Prostate gland (tissue), 2 donors: Measurements from ENCODE around the gene KCNT1. TPM values are rescaled to one million over a fixed set of nuclear protein-coding genes. Genes with fewer than 3 reads are reported as not detected.

ENCODE experiments used
- DNase-seq: peaks from one replicate; pipeline ENCODE4 v3.0.0-alpha.2; 2019; ENCODE audit warnings: low spot score
- H3K27ac ChIP-seq, 2 donors: fragments of 200-600 bp; sonication (generic); 2 replicates each; pipeline ENCODE4 v1.5.1; 2017 to 2019
- H3K27me3 ChIP-seq: fragments of 200-600 bp; sonication (generic); replicated peaks from 2 replicates; pipeline ENCODE4 v1.5.1; 2019; ENCODE audit not compliant: insufficient read depth
- H3K36me3 ChIP-seq, 2 donors: fragments of 200-600 bp; sonication (generic); 1 replicate in 1 of 2; 2 replicates in 1 of 2; pipeline versions ENCODE4 v1.5.1 to v1.8.1; 2017 to 2019
- H3K4me1 ChIP-seq: fragments of 200-600 bp; sonication (generic); replicated peaks from 2 replicates; pipeline ENCODE4 v1.5.1; 2019
- H3K4me3 ChIP-seq, 2 donors: fragments of 200-600 bp; sonication (generic); 2 replicates each; pipeline ENCODE4 v1.5.1; 2017 to 2019
- H3K9me3 ChIP-seq: fragments of 200-600 bp; sonication (generic); 2 replicates; pipeline ENCODE4 v1.5.1; 2017
- CTCF ChIP-seq, 4 experiments: fragments of 200-600 bp in 2 of 4; fragments of 450-650 bp in 2 of 4; sonication (generic) in 2 of 4; IDR thresholded peaks; 1 replicate in 3 of 4; 2 replicates in 1 of 4; pipeline ENCODE4 v1.5.1; 2016 to 2019; ENCODE audit warnings: antibody characterized with exemption in 4 of 4, mild to moderate bottlenecking in 2 of 4, moderate library complexity in 2 of 4
- POLR2A ChIP-seq: fragments of 450-650 bp; IDR thresholded peaks from one replicate; pipeline ENCODE4 v1.6.1; 2016; ENCODE audit warnings: antibody characterized with exemption, mild to moderate bottlenecking
- POLR2AphosphoS5 ChIP-seq: sonication (generic); formaldehyde crosslinking; IDR thresholded peaks from one replicate; pipeline ENCODE4 v1.6.1; 2017; ENCODE audit warnings: antibody characterized with exemption
- WGBS: methylation state at CpG from one replicate; pipeline ENCODE4 v1.1.5; 2018; 5-methylcytosine and 5-hydroxymethylcytosine counted together
- intact Hi-C: fragments of 100-400 bp; cut with DNase I; formaldehyde crosslinking; loops from one replicate; pipeline ENCODE4 v1.14.2; 2022
- total RNA-seq, 2 donors: library from RNA; depleted of rRNA; stranded (reverse); fragments of >200 nt; gene quantifications; one replicate each; pipeline ENCODE4 v1.1.0, GENCODE V29; 2016

KCNT1 gene
- total RNA-seq, 2 donors from 2014 or later = 0.09 to 3.0 TPM

- no peaks in the 10 kb centered on the region for H3K27me3 ChIP-seq
- WGBS = 58% methylated on average over 12 of the region's 13 CpGs
- intact Hi-C loops = no loop called here
These were observed 45.3 kb downstream of the KCNT1 start for GRCh38 chr9:135747311-135747710.

GRCh38 chr9:135748676-135749075, 46.7 kb downstream of the KCNT1 start:
- intact Hi-C loops = no loop called here
- Histone ChIP-seq H3K4me3 (no peak overlapping the region), H3K4me1 (no peaks in the 10 kb centered on the region), H3K9me3 (no peaks in the 10 kb centered on the region), H3K27ac (no peak overlapping the region), H3K27me3 (no peaks in the 10 kb centered on the region), H3K36me3 (no peaks in the 10 kb centered on the region)
- TF ChIP-seq CTCF (IDR thresholded peaks at IDR 0.05) = no peak
- TF ChIP-seq POLR2AphosphoS5 = no peak
- no peak for TF ChIP-seq POLR2A
- WGBS = 70% methylated on average over 13 of the region's 16 CpGs
- no peak for DNase-seq

More at GRCh38 chr9:135747311-135747710, 45.3 kb downstream of the KCNT1 start:
- Histone ChIP-seq H3K4me3 (no peak overlapping the region), H3K9me3 (no peaks in the 10 kb centered on the region), H3K36me3 (no peaks in the 10 kb centered on the region), H3K4me1 (no peaks in the 10 kb centered on the region), H3K27ac (no peak overlapping the region)
- DNase-seq = no peak
- TF ChIP-seq CTCF (IDR thresholded peaks at IDR 0.05) (no peak), POLR2AphosphoS5 (no peak), POLR2A (no peak)

GRCh38 chr9:135749171-135750045, 47.4 kb downstream of the KCNT1 start:
- no peaks in the 10 kb centered on the region for H3K9me3 ChIP-seq
- WGBS = 88% methylated on average over 25 of the region's 28 CpGs
- no peaks in the 10 kb centered on the region for H3K4me1 ChIP-seq
- TF ChIP-seq POLR2AphosphoS5 (no peak), CTCF (IDR thresholded peaks at IDR 0.05) (no peak), POLR2A (no peak)
- no peak overlapping the region for H3K4me3 ChIP-seq
- no peaks in the 10 kb centered on the region for H3K27me3 ChIP-seq
- H3K27ac ChIP-seq = no peak overlapping the region
- no peaks in the 10 kb centered on the region for H3K36me3 ChIP-seq
- intact Hi-C loops = no loop called here
- no peak for DNase-seq

- Histone ChIP-seq H3K9me3 (no peaks in the 10 kb centered on the region), H3K27me3 (no peaks in the 10 kb centered on the region), H3K4me1 (no peaks in the 10 kb centered on the region), H3K4me3 (no peak overlapping the region), H3K36me3 (no peaks in the 10 kb centered on the region), H3K27ac (no peak overlapping the region)
- TF ChIP-seq POLR2A = no peak
- TF ChIP-seq POLR2AphosphoS5 = no peak
- TF ChIP-seq CTCF (IDR thresholded peaks at IDR 0.05) = no peak
- WGBS = 90% methylated on average over 14 of the region's 22 CpGs
- intact Hi-C loops = no loop called here
- DNase-seq = no peak
These were observed 48.8 kb downstream of the KCNT1 start for GRCh38 chr9:135750786-135751185.

GRCh38 chr9:135751501-135751900, 49.5 kb downstream of the KCNT1 start:
- WGBS = 46% methylated on average over 13 of the region's 13 CpGs
- Histone ChIP-seq H3K27ac (no peak overlapping the region), H3K9me3 (no peaks in the 10 kb centered on the region), H3K4me3 (no peak overlapping the region), H3K4me1 (no peaks in the 10 kb centered on the region), H3K27me3 (no peaks in the 10 kb centered on the region), H3K36me3 (no peaks in the 10 kb centered on the region)
- DNase-seq = no peak
- no peak for TF ChIP-seq CTCF (IDR thresholded peaks at IDR 0.05)
- intact Hi-C loops = no loop called here
